Measurements from ENCODE around the gene SLC7A5.
"Not testable (repeated sequence)": the region's sequence is repeated elsewhere in the genome, so short reads cannot be mapped to it uniquely, and the experiment has no call there.

DNA sequence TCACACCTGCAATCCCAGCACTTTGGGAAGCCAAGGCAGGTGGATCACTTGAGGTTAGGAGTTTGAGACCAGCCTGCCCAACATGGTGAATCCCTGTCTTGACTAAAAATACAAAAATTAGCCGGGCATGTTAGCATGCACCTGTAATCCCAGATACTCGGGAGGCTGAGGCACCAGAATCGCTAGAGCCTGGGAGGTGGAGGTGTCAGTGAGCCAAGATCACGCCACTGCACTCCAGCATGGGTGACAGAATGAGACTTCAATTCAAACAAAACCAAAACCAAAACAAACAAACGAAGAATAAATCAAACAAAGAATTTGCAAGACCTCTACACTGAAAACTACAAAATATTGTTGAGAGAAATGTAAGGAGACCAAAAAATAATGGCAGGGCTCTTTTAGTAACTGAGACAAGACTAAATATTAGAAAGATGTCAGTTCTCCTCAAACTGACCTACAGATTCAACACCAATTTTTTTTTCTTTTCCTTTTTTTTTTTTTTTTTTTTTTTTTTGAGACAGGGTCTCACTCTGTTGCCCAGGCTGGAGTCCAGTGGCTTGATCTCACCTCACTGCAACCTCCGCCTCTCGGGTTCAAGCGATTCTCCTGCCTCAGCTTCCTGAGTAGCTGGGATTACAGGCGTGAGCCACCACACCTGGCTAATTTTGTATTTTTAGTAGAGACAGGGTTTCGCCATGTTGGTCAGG is 80.4 kb downstream of the SLC7A5 start:
- TF ChIP-seq, protein P1, sequence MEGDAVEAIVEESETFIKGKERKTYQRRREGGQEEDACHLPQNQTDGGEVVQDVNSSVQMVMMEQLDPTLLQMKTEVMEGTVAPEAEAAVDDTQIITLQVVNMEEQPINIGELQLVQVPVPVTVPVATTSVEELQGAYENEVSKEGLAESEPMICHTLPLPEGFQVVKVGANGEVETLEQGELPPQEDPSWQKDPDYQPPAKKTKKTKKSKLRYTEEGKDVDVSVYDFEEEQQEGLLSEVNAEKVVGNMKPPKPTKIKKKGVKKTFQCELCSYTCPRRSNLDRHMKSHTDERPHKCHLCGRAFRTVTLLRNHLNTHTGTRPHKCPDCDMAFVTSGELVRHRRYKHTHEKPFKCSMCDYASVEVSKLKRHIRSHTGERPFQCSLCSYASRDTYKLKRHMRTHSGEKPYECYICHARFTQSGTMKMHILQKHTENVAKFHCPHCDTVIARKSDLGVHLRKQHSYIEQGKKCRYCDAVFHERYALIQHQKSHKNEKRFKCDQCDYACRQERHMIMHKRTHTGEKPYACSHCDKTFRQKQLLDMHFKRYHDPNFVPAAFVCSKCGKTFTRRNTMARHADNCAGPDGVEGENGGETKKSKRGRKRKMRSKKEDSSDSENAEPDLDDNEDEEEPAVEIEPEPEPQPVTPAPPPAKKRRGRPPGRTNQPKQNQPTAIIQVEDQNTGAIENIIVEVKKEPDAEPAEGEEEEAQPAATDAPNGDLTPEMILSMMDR (conservative IDR thresholded peaks at IDR 0.05) = not testable (repeated sequence)
- TF ChIP-seq ZFX (IDR thresholded peaks at IDR 0.05) = not testable (repeated sequence)

Measured in C4-2B (cell line).